Natural killer cell (primary cell): ENCODE measurements around the gene FNTB. TPM values are rescaled to one million over a fixed set of nuclear protein-coding genes. Genes with fewer than 3 reads are reported as not detected.

Experiments used
- ATAC-seq, 3 donors: fragments of 150-1000 bp in 2 of 3; fragments of 200-7000 bp in 1 of 3; cut with Tn5 transposase; 1 replicate in 1 of 3; 2 replicates in 2 of 3; pipeline ENCODE4 v1.10.0; 2021; ENCODE audit warnings: mild to moderate bottlenecking in 2 of 3, moderate library complexity in 2 of 3
- DNase-seq, 2 donors: peaks; one replicate each; pipeline versions ENCODE4 v3.0.0 to v3.0.0-alpha.2; 2013 to 2021; ENCODE audit warnings: mixed read lengths in 1 of 2
- H3K27ac ChIP-seq: one replicate; pipeline ENCODE4 v1.5.1; 2013; ENCODE audit warnings: mild to moderate bottlenecking, low read length
- H3K27me3 ChIP-seq: one replicate; pipeline ENCODE4 v1.6.1; 2013; ENCODE audit warnings: low read length; ENCODE audit not compliant: control insufficient read depth, insufficient read depth
- H3K36me3 ChIP-seq: one replicate; pipeline ENCODE4 v1.6.1; 2013; ENCODE audit warnings: low read length; ENCODE audit not compliant: control insufficient read depth, insufficient read depth
- H3K4me1 ChIP-seq: one replicate; pipeline ENCODE4 v1.6.1; 2013; ENCODE audit warnings: low read length; ENCODE audit not compliant: control insufficient read depth, insufficient read depth
- H3K4me3 ChIP-seq: one replicate; pipeline ENCODE4 v1.5.1; 2013; ENCODE audit warnings: low read length
- H3K9me3 ChIP-seq: one replicate; pipeline ENCODE4 v1.6.1; 2013; ENCODE audit warnings: low read length; ENCODE audit not compliant: control insufficient read depth, insufficient read depth
- H3K27ac Mint-ChIP-seq, 2 donors: one replicate each; pipeline ENCODE4 v1.8.0; 2022; ENCODE audit warnings: mild to moderate bottlenecking in 2 of 2, mixed read lengths in 2 of 2, moderate library complexity in 1 of 2
- H3K27me3 Mint-ChIP-seq, 2 donors: one replicate each; pipeline ENCODE4 v1.8.0; 2022; ENCODE audit warnings: low read depth in 2 of 2, mixed read lengths in 2 of 2
- H3K36me3 Mint-ChIP-seq: one replicate; pipeline ENCODE4 v1.8.0; 2022; ENCODE audit warnings: mixed read lengths
- H3K4me1 Mint-ChIP-seq, 2 donors: one replicate each; pipeline ENCODE4 v1.8.0; 2022; ENCODE audit warnings: mixed read lengths in 2 of 2
- H3K4me3 Mint-ChIP-seq: one replicate; pipeline ENCODE4 v1.8.0; 2022; ENCODE audit warnings: mild to moderate bottlenecking, moderate library complexity, mixed read lengths
- H3K9me3 Mint-ChIP-seq, 2 donors: one replicate each; pipeline ENCODE4 v1.8.0; 2022; ENCODE audit warnings: mixed read lengths in 2 of 2
- WGBS: methylation state at CpG from one replicate; pipeline ENCODE4 v1.1.7; 2013; ENCODE audit warnings: missing lambda C conversion rate; ENCODE audit not compliant: insufficient coverage; 5-methylcytosine and 5-hydroxymethylcytosine counted together
- intact Hi-C: fragments of 100-400 bp; cut with micrococcal nuclease; formaldehyde crosslinking; loops from one replicate; pipeline ENCODE4 v1.14.2; 2022
- total RNA-seq, 4 donors: library from RNA; stranded (reverse); fragments of 120-200 nt in 1 of 4; gene quantifications; one replicate each; pipeline versions ENCODE4 v1.2.3 to v1.2.4, GENCODE V29; 2013 to 2022
- TF ChIP-seq, protein P1 (sequence below): fragments of 200-600 bp; IDR thresholded peaks from one replicate; pipeline ENCODE4 v1.8.0; 2022; ENCODE audit warnings: antibody characterized with exemption

The FNTB gene
- total RNA-seq, 3 donors from 2014 or later (not counting 1 experiment from before 2014, with no cell fraction given) = 4.0 to 8.7 (median 8.4) TPM

DNA sequence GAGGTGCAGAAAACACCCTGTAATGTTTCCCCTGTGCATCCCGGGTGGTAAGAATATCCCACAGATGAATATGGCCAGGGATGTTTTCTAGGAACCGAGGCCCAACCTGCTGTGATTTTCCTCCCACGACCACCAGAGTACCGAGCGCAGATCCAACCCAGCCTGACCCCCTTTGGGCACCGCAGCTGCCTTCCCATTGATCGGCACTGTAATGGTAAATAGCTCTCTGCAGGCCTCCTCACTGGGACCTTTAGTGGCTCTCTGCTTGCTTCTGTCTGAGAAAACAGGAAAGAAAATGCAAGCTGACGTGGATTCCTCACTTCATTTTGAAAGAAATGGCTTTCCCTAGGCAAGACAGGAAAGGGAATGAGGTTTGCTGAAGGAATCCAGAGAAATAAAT, 12.1 kb upstream of the FNTB start:
- H3K9me3 Mint-ChIP-seq = no peaks in the 10 kb centered on the region
- ATAC-seq (no peak), DNase-seq (no peak)
- intact Hi-C loops = no loop called here
- no peak overlapping the region for H3K4me3 Mint-ChIP-seq
- Histone ChIP-seq H3K36me3 (no peaks in the 10 kb centered on the region), H3K27me3 (peaks cover 3% of the 10 kb centered on the region), H3K4me3 (no peak overlapping the region), H3K4me1 (peaks cover 18% of the 10 kb centered on the region), H3K9me3 (no peaks in the 10 kb centered on the region), H3K27ac (no peak overlapping the region)
- no peaks in the 10 kb centered on the region for H3K36me3 Mint-ChIP-seq
- TF ChIP-seq, protein P1, sequence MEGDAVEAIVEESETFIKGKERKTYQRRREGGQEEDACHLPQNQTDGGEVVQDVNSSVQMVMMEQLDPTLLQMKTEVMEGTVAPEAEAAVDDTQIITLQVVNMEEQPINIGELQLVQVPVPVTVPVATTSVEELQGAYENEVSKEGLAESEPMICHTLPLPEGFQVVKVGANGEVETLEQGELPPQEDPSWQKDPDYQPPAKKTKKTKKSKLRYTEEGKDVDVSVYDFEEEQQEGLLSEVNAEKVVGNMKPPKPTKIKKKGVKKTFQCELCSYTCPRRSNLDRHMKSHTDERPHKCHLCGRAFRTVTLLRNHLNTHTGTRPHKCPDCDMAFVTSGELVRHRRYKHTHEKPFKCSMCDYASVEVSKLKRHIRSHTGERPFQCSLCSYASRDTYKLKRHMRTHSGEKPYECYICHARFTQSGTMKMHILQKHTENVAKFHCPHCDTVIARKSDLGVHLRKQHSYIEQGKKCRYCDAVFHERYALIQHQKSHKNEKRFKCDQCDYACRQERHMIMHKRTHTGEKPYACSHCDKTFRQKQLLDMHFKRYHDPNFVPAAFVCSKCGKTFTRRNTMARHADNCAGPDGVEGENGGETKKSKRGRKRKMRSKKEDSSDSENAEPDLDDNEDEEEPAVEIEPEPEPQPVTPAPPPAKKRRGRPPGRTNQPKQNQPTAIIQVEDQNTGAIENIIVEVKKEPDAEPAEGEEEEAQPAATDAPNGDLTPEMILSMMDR = no peak
- H3K27ac Mint-ChIP-seq = no peak overlapping the region
- H3K27me3 Mint-ChIP-seq = peaks cover 6 to 8% of the 10 kb centered on the region in 2 donors
- 95% methylated on average over 8 of the region's 8 CpGs for WGBS
- peaks cover 0 to 16% of the 10 kb centered on the region in 2 donors for H3K4me1 Mint-ChIP-seq

DNA sequence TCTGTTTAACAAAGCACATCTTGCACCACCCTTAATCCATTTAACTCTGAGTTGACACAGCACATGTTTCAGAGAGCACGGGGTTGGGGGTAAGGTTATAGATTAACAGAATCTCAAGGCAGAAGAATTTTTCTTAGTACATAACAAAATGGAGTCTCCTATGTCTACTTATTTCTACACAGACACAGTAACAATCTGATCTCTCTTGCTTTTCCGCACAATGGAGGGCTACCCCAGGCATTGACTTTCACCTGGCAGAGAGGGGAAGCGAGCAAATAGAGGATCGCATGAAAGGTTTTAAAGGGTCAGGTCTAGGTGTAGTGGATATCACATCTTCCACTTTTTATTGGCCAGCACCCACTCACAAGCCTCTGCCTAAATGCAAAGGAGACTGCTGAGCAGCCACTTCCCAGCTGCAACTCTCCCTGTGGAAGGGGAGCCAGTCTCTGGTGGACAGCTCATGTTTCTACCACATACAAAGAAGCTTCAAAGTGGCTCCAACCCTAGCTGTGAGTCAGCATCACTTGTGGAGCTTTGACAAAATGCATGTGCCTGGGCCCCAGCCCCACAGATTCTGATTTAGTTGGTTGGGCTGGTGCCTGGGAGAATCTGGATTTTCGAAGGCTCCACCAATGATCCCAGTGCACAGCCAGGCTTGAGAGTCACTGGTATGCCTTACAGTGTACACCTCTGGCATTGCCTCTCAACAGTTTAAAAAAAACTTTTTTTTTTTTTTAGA, 7.2 kb upstream of the FNTB start:
- intact Hi-C loops = loop anchor here (10.0 kb wide), 3 partner anchors 305 to 1095 kb away; no protein-coding TSS in a partner anchor
- no peaks in the 10 kb centered on the region for H3K9me3 Mint-ChIP-seq
- Histone ChIP-seq H3K9me3 (no peaks in the 10 kb centered on the region), H3K27ac (no peak overlapping the region), H3K27me3 (no peaks in the 10 kb centered on the region), H3K4me3 (no peak overlapping the region), H3K36me3 (no peaks in the 10 kb centered on the region), H3K4me1 (peaks cover 4% of the 10 kb centered on the region)
- ATAC-seq (no peak), DNase-seq (no peak)
- no peak overlapping the region for H3K4me3 Mint-ChIP-seq
- no peaks in the 10 kb centered on the region for H3K36me3 Mint-ChIP-seq
- peaks cover 5 to 10% of the 10 kb centered on the region in 2 donors for H3K4me1 Mint-ChIP-seq
- 94% methylated on average over 2 of the region's 5 CpGs for WGBS
- TF ChIP-seq, protein P1 = no peak
- H3K27ac Mint-ChIP-seq = no peak overlapping the region
- H3K27me3 Mint-ChIP-seq = peaks cover 22 to 30% of the 10 kb centered on the region in 2 donors

DNA sequence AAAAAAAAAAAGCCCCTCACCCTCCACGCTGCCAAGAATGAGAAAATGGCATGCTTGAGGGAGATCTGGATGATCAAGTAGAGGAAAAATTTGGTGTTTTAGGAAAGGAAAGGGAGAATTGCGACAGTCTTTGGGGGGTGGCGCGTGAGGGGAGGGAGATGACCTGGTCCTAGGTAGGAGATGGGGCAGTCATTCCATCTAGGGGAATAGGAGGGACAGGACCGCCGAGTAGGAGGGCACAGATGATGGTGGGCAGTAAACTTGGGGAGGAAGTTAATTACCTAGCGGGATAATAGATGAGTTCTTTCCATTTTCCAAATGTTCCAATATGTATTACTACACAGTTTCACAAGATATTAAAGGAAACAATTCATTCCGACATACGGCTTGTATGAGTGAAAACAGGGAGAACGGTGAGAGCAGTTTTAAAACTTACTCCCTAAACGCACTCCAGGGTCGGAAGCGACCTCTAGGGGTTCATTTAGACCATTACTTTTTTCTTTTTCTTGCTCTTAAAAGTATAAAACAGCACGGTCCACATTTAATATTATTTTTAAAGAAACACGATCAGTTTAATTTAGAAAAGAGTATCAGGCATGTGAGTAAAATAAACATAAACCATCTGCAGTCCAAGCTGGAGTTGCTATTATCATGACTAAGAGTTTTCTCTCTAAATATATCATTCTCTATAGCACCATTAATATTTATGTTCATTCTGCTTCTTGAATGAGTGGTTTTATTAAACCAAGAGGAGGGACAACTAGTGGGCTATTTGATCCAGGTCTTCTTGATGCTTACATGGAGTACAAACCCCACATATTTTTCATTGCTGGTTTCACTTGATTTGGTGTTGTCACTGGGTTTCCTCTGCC, 3.0 kb upstream of the FNTB start:
- 14% methylated on average over 11 of the region's 15 CpGs for WGBS
- no peak for ATAC-seq
- Histone ChIP-seq H3K4me1 (peaks cover 14% of the 10 kb centered on the region), H3K27me3 (no peaks in the 10 kb centered on the region), H3K36me3 (no peaks in the 10 kb centered on the region), H3K4me3 (no peak overlapping the region), H3K27ac (no peak overlapping the region), H3K9me3 (no peaks in the 10 kb centered on the region)
- Mint-ChIP-seq H3K9me3 (no peaks in the 10 kb centered on the region), H3K27ac (no peak overlapping the region), H3K4me1 (peaks cover 24 to 29% of the 10 kb centered on the region in 2 donors), H3K4me3 (peak overlapping the region; percentile 18), H3K27me3 (peaks cover 20 to 30% of the 10 kb centered on the region in 2 donors), H3K36me3 (no peaks in the 10 kb centered on the region)
- TF ChIP-seq, protein P1 = peak; percentile 75
- intact Hi-C loops = loop anchor here (1.0 to 10.0 kb wide), 4 partner anchors 160 to 1091 kb away; no protein-coding TSS in a partner anchor
- DNase-seq = peak in 1 of 2 donors; percentile 74
